SIG-M5 treated with dmso at 0.1 percent for 504 hours (cell line): ENCODE measurements around the gene LRRC73.
A peak's percentile ranks its signal among the peaks of the same experiment; 100 is the strongest.
"Not testable (repeated sequence)": the region's sequence is repeated elsewhere in the genome, so short reads cannot be mapped to it uniquely, and the experiment has no call there.

ENCODE experiments used
- DNase-seq: peaks from one replicate; lab custom pipeline; 2025; ENCODE audit not compliant: unreplicated experiment; lab: John Stamatoyannopoulos, UW

Gene LRRC73

DNA sequence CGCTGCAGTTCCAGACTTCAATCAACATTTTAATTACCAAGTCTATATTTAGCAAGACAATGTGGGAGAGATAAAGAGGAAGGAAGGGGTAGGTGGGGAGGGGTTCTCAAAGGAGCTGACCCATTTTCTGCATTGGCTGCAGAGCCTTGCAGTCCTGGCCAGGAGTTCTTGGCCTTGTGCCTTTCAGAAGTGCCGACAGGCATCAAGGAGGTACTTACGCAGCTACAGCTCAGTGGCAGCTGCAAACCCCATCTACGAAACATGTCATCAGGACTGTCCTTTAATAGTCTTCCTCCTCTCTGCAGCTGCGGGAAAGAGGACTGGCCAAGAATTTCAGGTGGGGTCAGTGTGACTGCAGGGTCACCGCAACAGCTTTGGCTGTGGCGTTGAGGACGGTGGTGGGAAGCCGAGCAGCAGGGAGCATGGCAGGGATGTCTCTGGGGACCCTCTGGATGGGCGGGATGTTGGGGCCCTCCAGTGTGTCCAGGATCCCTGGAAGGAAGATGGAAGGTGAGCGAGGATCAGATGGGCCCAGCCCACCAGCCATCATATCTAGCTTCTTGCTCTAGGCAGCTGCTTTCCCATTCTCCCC lies 1.8 kb upstream of the LRRC73 start:
- DNase-seq: no peak

DNA sequence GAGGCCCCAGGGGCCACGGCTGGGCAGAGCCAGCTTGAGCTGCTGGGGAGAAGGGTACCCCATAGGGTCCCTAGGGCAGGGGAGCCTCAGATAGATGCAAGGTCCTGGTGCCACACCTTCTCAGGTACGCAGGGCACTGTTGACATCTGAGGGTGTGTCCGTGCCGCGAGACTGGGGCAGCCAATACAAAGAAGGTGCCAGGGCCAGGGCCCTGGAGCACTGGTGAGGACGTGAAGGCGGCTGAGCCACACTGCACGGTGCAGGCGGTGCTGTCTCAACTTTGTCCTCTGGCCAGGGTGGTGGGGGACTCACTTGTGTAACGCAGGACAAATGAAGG lies 649 bp upstream of the LRRC73 start:
- no peak for DNase-seq

DNA sequence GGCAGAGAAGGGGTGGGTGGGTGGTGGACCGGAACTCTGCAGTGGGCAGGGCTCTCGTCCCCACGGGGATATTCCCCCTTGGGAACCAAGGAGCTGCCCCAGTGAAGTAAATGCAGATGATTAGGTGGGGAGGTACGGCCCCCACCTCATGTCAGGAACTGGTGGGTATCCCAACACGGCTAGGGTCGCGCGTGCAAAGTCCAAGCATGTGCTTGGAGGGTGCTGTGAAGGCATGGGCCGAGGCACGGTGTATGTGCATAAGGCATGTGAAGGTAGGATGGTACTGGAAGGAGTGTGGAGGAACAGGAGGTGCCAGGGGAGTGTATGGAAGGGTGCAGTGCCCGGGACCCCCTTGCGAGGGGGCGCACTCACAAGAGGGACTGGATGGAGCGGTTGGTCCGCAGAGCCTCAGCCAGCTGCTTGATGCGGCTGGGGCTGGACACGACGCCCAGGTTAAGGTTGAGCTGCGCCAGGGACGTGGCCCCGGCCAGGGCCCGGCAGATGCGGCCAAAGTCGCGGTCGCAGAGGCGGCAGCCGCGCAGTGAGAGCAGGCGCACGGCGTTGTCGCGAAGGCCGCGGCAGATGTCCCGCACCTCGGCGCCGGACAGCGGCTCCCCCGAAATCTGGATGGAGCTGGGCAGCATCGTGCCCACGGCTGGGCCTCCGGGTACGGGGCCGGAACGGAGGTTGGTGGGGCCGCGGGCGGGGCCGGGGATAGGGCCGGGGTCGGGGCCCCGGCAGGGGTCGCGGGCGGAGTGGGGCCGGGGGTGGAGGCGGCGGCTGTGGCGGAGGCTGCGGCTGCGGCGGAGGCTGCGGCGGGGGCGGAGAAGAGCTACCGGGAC lies 783 bp downstream of the LRRC73 start:
- DNase-seq: no peak

DNA sequence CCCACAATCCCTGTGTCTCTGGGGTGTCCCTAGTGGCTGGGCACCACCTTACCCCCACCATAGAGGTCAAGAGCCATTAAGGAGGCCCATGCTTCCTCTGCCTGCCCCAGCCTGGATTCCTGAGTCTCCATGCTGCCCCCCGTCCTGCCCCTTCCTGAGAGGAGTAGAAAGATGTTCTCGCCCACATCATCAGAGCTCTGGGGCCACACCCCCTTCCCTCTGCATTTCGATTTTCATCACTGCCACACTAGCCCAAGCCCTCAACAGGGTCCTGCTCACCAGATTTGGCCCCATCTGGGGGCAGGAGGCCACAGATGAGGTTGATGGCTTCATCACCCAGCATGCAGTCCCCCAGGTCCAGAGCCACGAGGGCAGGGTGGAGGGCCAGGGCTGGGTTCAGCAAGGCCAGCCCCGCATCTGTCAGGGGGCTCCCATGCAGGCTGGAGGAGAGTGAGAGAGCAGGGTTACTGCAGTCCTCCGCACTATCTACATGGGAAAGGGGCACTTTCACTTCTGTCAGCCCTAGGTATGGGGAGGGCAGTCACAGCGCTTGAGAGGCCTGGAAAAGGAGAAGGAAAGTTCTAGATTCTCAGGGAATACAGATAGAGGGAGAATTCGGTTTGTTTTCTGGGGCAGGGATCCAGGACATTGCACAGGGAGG lies 1.5 kb downstream of the LRRC73 start:
- DNase-seq: no peak

DNA sequence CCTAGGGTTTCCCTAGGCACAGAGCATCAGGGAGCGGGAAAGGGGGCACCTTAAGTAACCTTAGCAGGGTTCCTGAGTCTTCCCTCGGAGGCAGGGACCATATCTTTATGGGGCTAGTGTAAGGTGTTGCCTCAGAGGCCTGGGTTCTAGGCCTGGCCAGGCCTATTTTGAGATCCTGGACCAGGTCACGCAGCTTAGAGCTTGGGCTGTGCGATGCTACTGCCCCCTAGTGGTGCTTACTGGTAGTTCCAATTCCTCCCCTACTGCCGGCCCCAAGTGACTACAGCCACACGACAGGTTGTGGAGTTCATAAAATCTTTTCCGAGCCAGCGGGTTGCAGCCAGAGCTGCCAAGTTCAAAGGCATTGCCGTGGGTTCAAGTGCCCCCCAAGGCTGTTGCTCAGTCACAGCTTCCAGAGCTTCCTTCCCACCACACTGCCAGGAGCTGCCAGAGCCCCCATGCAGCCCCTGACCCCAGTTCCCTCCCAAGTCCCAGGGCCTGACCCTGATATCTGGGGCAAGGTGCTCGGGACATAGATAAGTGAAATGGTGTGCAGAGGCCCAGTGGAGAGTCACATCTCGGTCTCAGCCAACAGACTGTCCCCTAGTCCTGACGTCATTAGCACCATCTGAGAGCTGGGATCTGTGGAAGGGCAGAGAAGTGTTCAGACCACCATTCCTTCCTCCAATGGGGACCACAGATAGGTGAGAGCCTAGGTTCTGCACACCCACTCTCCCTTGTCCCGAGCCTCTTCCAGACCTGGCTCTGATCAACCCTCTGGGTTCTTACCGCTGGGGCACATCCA lies 3.3 kb downstream of the LRRC73 start:
- peak; percentile 81 for DNase-seq

DNA sequence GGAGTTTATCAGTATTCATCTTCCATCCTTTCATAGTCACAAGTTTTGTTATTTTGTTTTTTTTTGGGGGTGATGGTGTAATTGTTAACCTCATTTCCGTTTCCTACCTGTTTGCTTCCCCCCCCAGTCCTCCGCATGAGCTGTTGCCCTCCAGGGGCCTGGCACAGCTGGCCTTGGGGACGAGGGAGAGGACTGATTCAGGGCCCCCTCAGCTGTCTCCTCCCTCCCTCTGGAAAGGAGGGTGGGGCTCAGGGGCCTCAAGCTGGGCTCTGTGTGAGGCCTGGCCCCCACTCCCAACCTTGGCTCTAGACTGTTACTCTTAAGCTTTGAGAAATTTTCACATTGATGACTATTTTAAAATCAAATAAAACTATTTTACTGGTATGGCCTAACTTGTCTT lies 4.0 kb downstream of the LRRC73 start:
- no peak for DNase-seq

DNA sequence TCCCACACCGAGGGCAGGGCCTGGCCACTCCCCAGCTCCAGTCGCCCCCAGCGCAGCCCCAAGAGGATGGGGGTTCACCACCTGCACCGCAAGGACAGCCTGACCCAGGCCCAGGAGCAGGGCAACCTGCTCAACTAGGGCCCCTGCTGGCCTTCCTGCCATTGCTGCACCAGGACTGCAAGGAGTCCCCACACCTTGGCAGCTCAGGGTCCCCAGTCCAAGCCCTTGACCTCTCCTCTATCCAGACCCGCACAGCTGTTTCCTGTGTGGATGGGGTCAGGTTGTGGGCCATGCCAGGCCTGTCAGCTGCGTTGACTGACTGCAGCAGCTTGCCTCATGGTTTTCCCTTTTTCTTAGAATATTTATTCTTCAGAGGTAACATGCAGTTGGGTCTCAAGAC lies 4.4 kb downstream of the LRRC73 start:
- no peak for DNase-seq

DNA sequence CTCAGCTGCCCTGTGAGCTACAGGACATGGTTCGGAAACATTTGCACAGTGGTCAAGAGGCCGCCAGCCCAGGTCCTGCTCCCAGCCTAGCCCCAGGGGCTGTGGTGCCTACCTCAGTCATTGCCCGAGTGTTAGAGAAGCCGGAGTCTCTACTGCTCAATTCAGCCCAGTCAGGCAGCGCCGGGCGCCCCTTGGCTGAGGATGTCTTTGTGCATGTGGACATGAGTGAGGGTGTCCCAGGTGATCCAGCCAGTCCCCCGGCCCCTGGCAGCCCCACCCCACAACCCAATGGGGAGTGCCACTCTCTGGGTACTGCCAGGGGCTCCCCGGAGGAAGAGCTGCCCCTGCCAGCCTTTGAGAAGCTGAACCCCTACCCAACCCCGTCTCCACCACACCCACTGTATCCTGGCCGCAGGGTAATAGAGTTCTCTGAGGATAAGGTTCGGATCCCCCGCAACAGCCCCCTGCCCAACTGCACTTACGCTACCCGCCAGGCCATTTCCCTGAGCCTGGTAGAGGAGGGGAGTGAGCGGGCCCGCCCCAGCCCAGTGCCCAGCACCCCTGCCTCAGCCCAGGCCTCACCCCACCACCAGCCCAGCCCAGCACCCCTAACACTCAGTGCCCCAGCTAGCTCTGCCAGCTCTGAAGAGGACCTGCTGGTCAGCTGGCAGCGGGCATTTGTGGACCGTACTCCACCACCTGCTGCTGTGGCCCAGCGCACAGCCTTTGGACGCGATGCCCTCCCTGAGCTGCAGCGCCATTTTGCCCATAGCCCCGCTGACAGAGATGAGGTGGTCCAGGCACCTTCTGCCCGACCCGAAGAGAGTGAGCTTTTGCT lies 5.2 kb downstream of the LRRC73 start:
- DNase-seq: no peak

DNA sequence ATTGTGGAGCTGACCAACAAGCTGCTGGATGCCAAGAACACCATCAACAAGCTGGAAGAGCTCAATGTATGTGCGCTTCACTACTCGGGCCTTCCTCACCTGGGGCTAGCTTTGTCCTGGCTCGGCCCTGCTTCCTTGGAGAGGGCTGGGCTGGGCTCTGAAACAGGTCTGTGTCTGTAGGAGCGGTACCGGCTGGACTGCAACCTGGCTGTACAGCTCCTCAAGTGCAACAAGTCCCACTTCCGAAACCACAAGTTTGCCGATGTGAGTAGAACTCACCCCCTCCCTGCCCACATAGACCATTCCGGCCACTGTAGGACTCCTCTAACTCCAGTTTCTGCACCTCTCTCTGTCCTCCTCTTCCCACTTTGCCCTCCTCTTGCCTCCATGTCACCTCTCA lies 6.7 kb downstream of the LRRC73 start:
- DNase-seq: no peak

DNA sequence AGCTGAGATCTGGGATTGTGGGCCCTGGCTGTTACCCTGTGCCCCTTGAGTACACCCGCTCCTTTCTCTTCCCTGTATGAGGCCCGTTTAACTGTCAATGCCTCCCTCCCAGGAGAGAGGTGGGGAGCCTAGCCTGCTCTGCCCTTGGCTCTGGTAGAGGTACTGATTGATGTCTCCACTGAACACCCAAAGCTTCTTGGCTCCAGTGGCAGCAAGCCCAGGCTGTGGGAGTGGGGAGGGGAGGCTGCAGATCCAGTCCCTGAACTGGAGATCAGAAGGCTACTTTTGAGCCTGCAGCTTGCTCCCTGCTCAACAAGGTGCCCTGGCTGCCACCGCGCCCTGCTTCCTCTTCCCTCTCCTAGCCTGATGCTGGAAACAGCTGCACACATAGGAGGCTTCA lies 7.5 kb downstream of the LRRC73 start:
- DNase-seq: no peak

DNA sequence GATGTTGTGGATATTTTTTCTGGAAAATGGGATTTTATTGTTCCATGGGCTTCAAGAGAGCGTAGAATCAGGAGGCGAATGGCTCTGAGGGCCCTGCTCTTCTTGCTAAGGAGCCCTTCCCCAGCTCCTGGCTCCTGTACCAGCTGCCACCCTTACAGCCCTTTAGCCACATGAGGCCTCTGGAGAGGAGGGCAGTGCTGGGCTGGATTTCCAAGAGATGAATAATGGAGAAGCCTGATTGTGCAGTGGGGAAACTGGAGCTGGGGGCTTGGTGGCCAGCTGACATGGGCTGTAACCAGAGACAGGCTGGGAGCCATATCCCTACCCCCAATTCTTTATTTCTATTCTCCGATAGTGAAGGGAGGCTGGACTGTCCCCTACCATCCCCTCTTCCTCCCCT lies 9.2 kb downstream of the LRRC73 start:
- no peak for DNase-seq

DNA sequence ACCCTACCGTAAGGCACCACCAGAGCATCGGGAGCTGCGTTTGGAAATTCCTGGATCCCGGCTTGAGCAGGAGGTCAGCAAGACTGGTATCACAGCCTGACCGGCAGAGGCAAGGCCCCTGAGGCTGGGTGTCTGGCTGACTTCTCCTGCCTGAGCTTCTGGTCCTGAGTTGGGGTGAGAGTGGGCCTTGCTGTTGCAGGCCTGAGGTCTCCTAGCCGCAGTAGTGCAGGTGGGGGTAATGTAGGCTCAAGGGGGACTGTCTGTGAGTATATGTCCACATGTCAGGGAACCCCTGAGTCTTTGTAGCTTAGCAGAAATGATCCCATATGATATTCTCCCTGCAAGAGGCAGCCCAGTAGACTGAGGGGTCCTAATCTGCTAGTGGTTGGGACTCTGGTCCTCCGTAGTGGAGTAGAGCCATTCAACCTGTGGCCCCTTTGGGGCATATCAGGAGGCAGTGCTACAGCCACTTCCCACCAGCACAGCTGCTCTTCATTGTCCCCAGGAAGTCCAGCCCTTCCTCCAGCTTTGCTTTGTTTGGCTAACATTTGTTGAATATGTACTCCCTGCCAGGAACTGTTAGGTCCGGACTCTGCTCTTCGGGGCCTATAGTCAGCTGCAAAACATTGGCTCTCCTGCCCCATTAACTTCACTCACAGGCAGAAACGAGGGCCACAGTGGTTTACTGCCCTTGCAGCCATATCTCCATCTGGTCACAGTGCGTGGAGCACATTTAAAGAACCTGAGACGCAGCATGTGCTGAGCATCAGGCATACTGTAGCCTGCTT lies 10.9 kb downstream of the LRRC73 start:
- no peak for DNase-seq

DNA sequence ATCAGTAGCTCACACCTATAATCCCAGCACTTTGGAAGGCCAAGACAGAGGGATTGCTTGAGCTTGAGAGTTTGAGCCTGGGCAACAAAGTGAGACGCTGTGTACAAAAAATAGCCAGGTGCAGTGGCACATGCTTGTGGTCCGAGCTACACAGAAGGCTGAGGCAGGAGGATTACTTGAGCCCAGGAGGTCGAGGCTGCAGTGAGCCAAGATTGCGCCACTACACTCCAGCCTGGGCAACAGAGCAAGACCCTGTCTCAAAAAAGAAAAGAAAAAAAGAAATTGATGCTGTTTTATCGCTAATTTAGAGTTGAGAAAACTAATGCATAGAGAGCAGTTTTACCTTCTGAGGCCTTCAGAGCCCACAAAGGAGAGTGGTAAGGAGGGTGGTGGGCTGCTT lies 11.9 kb downstream of the LRRC73 start:
- not testable (repeated sequence) for DNase-seq

DNA sequence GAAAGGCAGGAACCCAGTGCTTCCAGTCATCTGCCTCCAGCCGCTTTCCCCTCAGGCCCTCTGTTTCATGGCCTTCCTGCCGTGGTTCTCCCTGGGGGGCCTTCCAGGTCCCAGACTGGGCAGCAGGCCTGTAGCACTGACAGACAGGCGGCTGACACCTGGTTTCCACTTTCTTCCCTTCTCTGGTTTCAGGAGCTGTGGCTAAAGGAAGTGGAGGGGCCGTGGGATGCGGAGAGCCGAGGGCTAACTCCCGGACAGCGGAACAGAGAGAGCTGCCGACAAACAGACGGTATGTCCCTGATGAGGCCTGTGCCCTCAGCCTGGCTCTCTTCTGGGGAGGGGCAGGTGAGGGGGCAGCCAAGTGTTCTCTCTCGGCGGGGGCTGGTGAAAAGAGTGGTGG lies 12.5 kb downstream of the LRRC73 start:
- DNase-seq: no peak

DNA sequence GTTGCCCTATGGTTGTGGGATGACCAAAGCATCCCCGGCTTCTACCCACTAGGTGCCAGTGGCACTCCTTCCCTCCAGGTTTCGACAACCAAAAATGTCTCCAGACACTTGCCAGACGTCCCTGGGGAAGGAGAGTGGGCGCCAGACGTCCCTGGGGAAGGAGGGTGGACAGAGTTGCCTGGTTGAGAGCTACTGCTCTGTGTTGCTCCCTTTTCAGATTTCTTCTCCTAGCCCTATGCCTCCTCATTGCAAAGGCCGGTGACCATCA lies 13.1 kb downstream of the LRRC73 start:
- no peak for DNase-seq

DNA sequence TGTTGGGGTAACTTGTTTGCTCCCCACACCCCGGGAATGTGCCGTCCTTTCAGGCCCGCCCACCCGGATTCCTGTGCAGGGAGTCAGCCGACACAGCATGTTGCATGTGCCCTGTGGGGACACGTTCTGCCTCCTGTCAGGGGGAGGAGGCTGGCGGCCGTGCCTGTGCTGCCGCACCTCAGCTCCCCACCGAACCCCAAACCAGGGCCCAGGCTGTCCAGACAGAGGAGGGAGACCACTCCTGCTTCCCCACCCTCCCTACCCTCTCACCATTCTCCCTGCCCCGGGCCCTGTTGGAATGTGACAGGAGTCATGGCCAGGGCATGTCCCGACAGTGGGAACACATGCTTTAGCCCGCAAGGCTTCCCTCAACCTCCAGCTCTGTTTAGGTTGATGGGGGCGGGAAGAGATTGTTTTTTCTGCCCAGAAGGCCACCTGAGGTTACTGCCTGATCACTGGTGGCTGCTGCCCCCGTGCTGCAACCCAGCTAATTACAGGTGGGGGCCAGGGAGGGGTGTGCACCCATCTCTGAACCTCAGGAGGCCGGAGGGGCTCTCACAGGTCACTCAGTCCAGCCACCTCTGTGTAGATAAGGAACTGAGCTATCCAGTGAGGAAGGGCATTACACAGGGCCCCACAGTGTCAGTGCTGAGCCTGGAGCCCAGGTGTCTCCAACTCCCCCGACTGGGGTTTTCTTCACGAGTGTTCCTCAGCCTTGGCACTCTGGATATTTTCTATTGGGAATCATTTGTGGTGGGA lies 13.6 kb downstream of the LRRC73 start:
- DNase-seq: no peak

DNA sequence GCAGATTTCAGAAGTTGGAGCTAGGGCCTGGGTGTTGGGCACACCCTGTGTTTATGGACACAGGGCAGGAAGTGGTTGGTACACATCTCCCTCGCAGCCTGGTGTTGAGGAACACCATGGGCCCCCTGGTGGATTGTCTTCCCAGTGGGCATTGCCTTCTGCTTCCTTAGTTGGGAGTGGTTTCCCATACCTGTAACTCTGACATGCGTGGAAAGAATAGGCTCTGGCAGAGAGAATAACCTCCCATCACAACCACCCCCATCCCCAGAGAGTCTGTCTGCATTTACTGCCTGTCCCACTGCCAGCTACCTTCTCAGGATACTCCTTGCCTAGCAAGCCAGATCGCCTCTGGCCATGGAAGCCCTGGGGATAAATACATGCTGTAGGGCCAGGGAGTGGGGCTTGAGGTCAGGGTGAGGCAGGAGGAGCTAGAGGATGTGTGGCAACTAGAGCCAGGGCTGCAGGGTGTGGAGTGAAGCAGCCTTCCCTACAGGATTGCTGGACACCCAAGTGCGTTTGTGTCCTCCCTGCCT lies 14.7 kb downstream of the LRRC73 start:
- peak; percentile 21 for DNase-seq

DNA sequence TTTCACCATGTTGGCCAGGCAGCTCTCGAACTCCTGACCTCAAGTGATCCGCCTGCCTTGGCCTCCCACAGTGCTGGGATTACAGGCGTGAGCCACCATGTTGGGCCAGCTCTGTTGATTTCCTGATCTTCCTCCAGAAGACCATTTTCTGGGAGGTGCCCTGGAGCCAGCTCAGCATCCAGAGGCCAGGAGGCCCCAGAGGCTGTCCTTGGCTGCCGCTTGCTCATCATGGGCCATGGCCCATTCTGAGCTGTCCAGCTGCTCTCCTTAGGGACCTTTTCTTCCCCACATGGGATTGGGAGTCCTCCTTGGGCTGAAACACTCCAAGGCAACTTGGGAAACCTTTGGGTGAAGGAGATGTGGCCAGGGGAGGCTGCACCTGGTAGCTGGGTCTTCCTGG lies 15.4 kb downstream of the LRRC73 start:
- DNase-seq: no peak

DNA sequence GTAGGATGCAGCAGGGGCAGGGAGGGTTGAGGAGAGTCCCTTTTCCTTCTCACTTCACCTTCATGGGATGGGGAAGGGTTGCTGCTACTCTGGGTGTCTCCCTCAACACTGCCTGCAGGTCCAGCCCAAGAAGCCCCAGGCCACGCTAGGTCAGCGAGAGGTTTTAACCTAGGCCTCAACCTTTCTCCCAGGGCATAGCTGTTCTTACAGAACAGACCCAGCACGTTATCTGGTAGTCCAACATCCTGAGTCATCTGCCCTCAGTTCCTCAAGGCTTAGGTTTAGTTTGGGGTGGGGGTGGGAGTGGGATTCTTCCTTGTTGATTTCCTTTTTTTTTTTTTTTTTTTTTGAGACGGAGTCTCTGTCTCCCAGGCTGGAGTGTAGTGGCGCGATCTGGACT lies 15.8 kb downstream of the LRRC73 start:
- no peak for DNase-seq
